ENCODE measurements around the gene ZNF775.

ZNF775 gene

DNA sequence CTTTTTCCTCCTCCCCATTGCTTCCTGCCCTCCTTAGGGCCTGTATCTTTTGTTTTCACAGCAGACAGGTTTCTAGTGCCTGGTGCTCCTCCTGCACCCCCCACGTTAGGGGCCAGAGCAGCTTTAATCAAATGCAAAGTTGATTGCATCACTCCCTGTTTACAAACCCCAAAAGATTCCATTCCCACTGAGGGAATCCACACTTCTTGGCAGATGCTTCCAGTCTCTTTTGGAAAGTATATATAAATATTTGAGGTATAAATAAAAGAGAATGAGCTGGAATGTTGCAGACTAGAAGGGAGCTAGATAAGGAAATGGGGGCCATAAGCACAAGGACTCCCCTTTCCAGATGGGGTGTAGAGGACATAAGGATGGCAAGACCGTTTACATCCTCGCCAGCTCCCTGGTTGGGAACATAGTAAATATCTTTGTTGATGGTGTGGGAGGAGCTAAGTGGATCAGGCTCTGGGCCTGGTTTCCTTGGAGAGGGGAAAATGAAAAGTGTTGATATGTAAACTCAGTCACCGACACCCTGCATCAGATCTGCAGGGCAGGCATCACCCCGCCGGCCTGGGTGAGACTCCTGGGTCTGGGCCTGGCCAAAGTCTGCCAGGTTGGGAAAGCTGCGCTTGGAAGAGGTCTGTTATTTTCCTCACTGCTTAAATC is 43.9 kb upstream of the ZNF775 start:
- TF ChIP-seq, protein P1, sequence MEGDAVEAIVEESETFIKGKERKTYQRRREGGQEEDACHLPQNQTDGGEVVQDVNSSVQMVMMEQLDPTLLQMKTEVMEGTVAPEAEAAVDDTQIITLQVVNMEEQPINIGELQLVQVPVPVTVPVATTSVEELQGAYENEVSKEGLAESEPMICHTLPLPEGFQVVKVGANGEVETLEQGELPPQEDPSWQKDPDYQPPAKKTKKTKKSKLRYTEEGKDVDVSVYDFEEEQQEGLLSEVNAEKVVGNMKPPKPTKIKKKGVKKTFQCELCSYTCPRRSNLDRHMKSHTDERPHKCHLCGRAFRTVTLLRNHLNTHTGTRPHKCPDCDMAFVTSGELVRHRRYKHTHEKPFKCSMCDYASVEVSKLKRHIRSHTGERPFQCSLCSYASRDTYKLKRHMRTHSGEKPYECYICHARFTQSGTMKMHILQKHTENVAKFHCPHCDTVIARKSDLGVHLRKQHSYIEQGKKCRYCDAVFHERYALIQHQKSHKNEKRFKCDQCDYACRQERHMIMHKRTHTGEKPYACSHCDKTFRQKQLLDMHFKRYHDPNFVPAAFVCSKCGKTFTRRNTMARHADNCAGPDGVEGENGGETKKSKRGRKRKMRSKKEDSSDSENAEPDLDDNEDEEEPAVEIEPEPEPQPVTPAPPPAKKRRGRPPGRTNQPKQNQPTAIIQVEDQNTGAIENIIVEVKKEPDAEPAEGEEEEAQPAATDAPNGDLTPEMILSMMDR (conservative IDR thresholded peaks at IDR 0.05), result no peak
- H3K27ac ChIP-seq, result 0 out of 2 replicates have a peak overlapping the region, but pooled peaks have one; percentile 1

DNA sequence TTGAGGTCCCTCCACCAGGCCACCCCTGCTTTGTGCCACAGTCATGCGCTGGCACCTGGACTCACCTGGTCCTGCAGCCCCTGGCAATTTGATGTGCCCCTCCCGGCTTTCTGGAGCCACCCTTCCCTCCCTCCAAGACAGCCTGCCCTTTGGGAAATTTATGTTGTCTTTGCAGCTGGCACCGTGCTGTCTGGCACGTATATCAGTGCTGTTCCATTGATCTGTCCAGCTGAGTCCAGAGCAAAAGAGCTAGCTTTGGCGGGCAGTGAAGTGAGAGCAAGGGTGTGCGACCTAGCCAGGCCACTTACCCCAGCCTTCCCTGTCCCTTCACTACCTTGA is 43.4 kb upstream of the ZNF775 start:
- TF ChIP-seq, protein P1 (conservative IDR thresholded peaks at IDR 0.05), result no peak
- H3K27ac ChIP-seq, result no peak overlapping the region

DNA sequence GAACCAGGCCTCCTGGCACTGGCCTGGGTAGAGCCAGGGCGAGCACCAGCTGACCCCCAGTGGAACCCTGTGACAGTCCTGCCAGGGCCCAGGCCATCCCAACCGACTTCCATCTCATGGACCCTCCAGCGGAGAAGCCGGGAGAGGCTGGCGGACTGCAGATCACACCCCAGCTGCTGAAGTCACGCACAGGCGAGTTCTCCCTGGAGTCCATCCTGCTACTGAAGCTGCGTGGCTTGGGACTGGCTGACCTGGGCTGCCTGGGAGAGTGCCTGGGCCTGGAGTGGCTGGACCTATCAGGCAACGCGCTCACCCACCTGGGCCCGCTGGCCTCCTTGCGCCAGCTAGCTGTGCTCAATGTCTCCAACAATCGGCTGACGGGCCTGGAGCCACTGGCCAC is 42.4 kb upstream of the ZNF775 start:
- H3K27ac ChIP-seq, result no peak overlapping the region
- TF ChIP-seq, protein P1 (conservative IDR thresholded peaks at IDR 0.05), result no peak

DNA sequence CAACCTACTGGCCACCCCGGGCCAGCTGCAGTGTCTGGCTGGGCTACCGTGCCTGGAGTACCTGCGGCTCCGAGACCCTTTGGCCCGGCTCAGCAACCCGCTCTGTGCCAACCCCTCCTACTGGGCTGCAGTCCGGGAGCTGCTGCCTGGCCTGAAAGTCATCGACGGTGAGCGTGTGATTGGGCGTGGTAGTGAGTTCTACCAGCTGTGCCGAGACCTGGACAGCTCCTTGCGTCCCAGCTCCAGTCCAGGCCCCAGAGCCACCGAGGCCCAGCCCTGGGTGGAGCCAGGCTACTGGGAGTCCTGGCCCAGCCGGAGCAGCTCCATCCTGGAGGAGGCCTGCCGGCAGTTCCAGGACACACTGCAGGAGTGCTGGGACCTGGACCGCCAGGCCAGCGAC is 42.0 kb upstream of the ZNF775 start:
- TF ChIP-seq, protein P1 (conservative IDR thresholded peaks at IDR 0.05), result no peak
- H3K27ac ChIP-seq, result no peak overlapping the region

DNA sequence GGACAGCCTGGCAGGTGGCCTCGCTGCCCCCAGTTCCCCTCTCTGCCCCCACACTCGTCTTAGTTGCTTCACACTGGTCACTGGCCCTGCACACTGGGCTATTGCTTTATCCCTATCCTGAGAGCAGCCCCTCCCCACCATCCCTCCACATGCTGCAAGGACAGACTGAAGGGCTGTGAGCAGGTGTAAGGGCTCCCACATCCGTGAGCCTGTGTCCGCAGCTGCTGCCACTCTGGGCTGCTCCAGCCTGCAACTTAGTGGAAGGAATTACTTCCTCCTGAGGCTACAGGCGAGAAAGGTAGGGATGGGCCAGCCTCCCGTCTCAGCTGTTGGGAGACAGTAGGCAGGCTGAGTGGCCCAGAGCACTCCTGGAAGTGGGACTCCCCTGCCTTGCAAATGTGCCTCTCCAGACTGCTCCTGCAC is 41.5 kb upstream of the ZNF775 start:
- no peak overlapping the region for H3K27ac ChIP-seq

DNA sequence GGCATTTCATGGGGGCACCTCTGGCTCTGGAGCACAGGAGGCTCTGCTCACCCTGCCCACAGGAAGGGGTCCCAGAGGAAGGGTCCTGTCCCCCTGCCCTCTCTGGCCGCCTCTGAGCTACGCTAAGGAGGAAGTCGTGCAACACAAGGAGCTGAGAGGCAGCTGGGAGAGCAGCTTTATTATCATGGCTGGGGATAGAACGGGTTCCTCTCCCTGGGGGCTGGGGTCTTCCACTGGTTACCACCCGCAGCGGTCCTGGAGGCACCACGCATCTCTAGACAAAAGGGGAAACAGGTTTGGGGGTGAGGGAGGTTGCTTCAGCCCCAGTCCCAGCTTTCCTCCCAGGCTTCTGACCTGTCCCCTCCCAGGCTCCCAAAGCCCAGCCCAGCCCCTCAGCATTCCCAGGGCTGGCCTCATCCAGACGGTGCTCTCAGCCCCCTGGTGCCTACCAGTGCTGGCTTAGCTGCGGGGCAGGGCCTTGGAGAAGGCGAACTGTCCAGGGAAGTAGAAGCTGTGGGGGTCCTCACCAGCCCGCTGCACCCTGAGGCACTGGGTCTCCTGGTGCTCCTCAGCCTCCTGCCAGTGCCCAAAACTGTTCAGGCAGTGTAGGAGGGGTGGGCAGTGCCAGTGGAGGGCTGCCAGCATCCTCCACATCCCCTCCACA is 40.8 kb upstream of the ZNF775 start:
- no peak overlapping the region for H3K27ac ChIP-seq
- TF ChIP-seq, protein P1 (conservative IDR thresholded peaks at IDR 0.05), result no peak

More for the DNA sequence above, 41.5 kb upstream of the ZNF775 start:
- TF ChIP-seq, protein P1 (conservative IDR thresholded peaks at IDR 0.05), result no peak

DNA sequence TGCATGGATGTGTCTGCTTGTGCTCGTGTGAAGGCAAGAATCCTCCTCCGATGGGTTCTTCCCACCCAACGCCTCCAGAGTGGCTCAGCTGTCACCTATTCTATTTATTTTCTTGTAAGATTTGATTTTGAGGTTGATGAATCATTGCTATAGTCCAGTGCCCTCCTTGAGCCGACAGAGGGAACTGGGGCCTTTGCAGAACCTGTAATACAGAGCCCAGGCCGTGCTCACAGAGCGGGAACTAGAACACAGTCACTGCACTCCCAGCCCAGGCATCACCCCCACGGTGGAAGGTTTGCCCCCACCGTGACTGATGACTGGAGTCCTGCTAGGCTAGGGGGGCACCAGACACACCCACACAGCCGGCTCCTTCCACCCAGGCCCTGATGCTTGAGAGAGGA is 39.7 kb upstream of the ZNF775 start:
- TF ChIP-seq, protein P1 (conservative IDR thresholded peaks at IDR 0.05), result no peak
- H3K27ac ChIP-seq, result no peak overlapping the region

All from VCaP (cell line).